HG03060 (cell line): ENCODE measurements around the gene ALDOC.
"Not testable (repeated sequence)": the region's sequence is repeated elsewhere in the genome, so short reads cannot be mapped to it uniquely, and the experiment has no call there.

Experiments used
- ATAC-seq: cut with Tn5 transposase; IDR thresholded peaks from one replicate; pipeline ENCODE4 v1.9.1; 2021; ENCODE audit warnings: low read depth, moderate number of reproducible peaks; ENCODE audit not compliant: unreplicated experiment

Gene ALDOC

GRCh38 chr17:28584434-28584833, 7.7 kb upstream of the ALDOC start:
- ATAC-seq = no peak

DNA sequence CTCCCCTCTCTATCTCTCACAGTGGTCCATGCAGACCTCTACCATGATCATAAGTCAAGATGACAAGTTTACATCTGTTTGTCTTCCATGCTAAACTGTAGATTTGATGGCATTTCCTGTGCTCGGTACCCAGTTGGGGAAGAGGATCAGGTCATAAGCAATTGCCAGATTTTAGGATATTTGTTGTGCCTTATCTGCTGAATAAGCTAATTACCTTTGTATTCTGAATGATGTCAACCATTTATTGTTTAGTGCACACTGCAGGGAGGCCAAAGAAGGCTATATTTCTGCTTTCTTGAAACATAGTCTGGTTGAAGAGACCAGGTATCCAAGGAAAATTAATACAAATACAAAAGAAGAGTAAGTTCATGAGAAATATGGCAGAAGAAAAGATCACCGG, 5.8 kb upstream of the ALDOC start:
- ATAC-seq = no peak

DNA sequence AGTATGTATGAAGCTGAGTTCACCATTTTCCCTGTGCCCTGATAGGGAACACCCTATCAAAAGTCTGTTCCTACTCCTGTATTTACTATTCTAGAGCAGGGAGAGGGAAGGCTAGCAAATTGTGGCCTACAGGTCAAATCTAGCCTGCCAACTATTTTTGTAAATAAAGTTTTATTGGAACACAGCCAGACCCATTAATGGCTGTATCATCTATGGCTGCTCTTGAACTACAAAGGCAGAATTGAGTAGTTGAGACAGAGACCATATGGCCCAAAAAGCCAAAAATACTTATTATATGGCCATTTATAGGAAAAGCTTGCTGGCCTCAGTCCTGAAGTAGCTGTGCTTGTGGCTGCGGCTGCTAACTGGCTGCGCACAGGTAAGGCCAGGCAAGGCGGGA, 4.3 kb upstream of the ALDOC start:
- no peak for ATAC-seq

- no peak for ATAC-seq
Observed at GRCh38 chr17:28579526-28579925, 2.8 kb upstream of the ALDOC start.

- ATAC-seq = no peak
Observed at GRCh38 chr17:28578246-28579195, 1.8 kb upstream of the ALDOC start.

- ATAC-seq = no peak
Observed at GRCh38 chr17:28577466-28577824, 750 bp upstream of the ALDOC start.

GRCh38 chr17:28576016-28576415, 679 bp downstream of the ALDOC start:
- not testable (repeated sequence) for ATAC-seq

GRCh38 chr17:28575126-28575795, 1.4 kb downstream of the ALDOC start:
- no peak for ATAC-seq

DNA sequence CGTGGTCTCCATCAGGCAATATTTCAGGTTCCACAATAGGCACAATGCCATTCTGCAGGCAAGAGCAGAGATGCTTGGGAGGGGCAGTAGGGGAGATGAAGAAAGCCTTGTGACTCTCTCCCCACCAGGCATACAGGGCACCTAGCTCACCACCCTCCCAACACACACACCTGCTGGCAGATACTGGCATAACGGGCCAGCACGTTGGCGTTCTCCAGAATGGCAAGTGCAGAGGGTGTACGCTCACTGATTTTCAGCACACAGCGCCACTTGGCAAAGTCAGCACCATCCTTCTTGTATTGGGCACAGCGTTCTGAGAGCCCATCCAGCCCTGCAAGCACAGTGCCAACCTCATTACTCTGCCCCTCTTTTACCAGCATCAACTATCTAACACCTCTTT, 2.2 kb downstream of the ALDOC start:
- ATAC-seq = no peak

GRCh38 chr17:28573966-28574480, 2.7 kb downstream of the ALDOC start:
- ATAC-seq = no peak

GRCh38 chr17:28573521-28573920, 3.2 kb downstream of the ALDOC start:
- no peak for ATAC-seq

- no peak for ATAC-seq
Observed at GRCh38 chr17:28573040-28573380, 3.7 kb downstream of the ALDOC start.

- no peak for ATAC-seq
Observed at GRCh38 chr17:28572259-28573039, 4.2 kb downstream of the ALDOC start.

- ATAC-seq = no peak
Observed at GRCh38 chr17:28571361-28572122, 5.2 kb downstream of the ALDOC start, which contains the start of gene PIGS. Gene PIGS, minus strand, starts transcription at chr17:28571524. Its CDS starts 28 bp downstream, at chr17:28571496.

GRCh38 chr17:28570716-28571360, 5.9 kb downstream of the ALDOC start:
- no peak for ATAC-seq

DNA sequence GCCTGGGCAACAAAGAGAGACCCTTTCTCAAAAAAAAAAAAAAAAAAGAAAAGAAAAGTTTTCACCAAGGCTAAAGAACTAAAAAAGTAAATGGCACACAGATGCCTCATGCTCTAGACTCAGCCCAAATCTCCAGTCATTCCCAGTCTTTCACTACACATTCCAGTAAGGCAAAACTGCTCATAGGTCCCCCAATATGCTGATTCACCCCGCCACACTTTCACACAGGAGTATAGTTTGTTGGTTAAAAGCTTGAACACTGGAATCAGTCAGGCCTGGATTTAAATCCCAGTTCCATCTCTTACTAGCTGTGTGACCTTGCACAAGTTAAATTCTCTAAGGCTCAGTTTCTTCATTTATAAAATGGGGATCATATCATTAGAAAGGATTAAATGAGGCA, 7.2 kb downstream of the ALDOC start:
- ATAC-seq = no peak

DNA sequence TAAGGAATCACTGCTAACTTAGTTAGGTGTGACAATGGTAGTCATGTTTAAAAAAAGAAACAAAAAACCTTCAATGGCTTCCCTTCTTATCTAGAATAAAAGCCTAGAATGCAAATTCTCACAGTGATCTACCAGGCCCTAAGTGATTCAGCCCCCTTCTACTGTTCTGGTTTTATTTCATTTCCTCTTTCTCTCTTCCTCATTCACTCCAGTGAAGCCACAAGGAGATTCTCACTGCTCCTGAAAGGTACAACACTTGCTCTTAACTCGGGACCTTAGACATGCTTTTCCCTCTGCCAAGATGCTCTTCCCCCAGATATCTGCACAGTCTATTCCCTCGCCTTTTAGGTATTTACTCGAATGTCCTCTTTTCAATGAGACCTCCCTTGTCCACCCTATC, 9.1 kb downstream of the ALDOC start:
- no peak for ATAC-seq

DNA sequence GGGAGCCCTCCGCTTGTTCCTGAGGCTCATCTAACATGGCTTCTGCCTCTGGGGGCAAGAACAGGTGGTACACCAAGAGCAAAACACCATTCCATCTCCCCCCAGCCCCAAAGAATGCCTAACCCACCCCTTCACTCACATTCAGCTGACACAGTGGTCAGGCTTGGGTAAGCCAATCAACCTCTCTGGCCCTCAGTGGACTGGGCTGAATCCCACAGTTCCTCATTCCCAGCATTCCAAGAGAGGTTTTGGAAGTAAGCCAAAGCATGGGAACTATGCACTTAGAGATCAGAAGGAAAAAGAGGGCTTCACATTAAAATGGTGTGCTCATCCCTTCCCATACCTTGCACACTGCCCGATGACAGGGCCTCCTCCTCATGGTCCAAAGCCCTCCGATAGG, 13.2 kb downstream of the ALDOC start:
- ATAC-seq = no peak

GRCh38 chr17:28555022-28555421, 21.7 kb downstream of the ALDOC start:
- ATAC-seq = no peak

- no peak for ATAC-seq
Observed at GRCh38 chr17:28554565-28554964, 22.1 kb downstream of the ALDOC start.
